ENCODE data around the gene NEURL3.

GRCh38 chr2:96523659-96524481, 18.7 kb upstream of the NEURL3 start:
- no peak for TF ChIP-seq POLR2AphosphoS5 (IDR thresholded peaks at IDR 0.05)
- no peak for TF ChIP-seq EP300 (IDR thresholded peaks at IDR 0.05)

Data from gastroesophageal sphincter (tissue), 2 donors.